H1 (cell line): ENCODE measurements around the gene MKLN1. TPM values are rescaled to one million over a fixed set of nuclear protein-coding genes. Genes with fewer than 3 reads are reported as not detected.

Experiments
- CTCF ChIA-PET: fragments of 300-600 bp; sonication (Branson Sonifier 250); formaldehyde crosslinking; loops from one replicate; lab custom pipeline; 2021; ENCODE audit not compliant: partially characterized antibody; lab: Charles Lee
- POLR2A ChIA-PET: fragments of 300-600 bp; sonication (Branson Sonifier 250); formaldehyde crosslinking; loops from one replicate; lab custom pipeline; 2021; ENCODE audit warnings: inconsistent platforms; ENCODE audit not compliant: partially characterized antibody; lab: Charles Lee
- DNase-seq, 2 experiments: peaks; one replicate each; pipeline versions ENCODE4 v3.0.0 to v3.0.0-alpha.2; 2010 to 2022; ENCODE audit warnings: low spot score in 2 of 2, low read depth in 1 of 2, mixed read lengths in 1 of 2
- FAIRE-seq: peaks from 2 replicates; lab custom pipeline; 2011; peaks lifted over from hg19 to GRCh38; lab: Jason Lieb, UNC
- H2AFZ ChIP-seq: 2 replicates; pipeline ENCODE4 v1.8.1; 2012; ENCODE audit warnings: low read length, inconsistent platforms
- H2AK5ac ChIP-seq: 2 replicates; pipeline ENCODE4 v1.6.1; 2013; ENCODE audit warnings: low read depth, low read length
- H2BK120ac ChIP-seq: replicated peaks from 2 replicates; pipeline ENCODE3; 2013; ENCODE audit warnings: low read depth, low read length, inconsistent platforms
- H2BK12ac ChIP-seq: 2 replicates; pipeline ENCODE4 v1.6.1; 2013; ENCODE audit warnings: low read depth, low read length
- H2BK15ac ChIP-seq: 2 replicates; pipeline ENCODE4 v1.6.1; 2013; ENCODE audit warnings: low read length
- H2BK20ac ChIP-seq: 2 replicates; pipeline ENCODE4 v1.6.1; 2013; ENCODE audit warnings: low read length
- H2BK5ac ChIP-seq: 2 replicates; pipeline ENCODE4 v1.6.1; 2013; ENCODE audit warnings: low read depth, low read length
- H3K14ac ChIP-seq: 2 replicates; pipeline ENCODE4 v1.6.1; 2013; ENCODE audit warnings: inconsistent platforms; ENCODE audit not compliant: insufficient read length
- H3K18ac ChIP-seq: 2 replicates; pipeline ENCODE4 v1.6.1; 2013; ENCODE audit warnings: low read length; ENCODE audit errors: extremely low read depth
- H3K23ac ChIP-seq: 2 replicates; pipeline ENCODE4 v1.6.1; 2013; ENCODE audit warnings: inconsistent platforms; ENCODE audit not compliant: insufficient read length
- H3K23me2 ChIP-seq: 2 replicates; pipeline ENCODE4 v1.6.1; 2013; ENCODE audit warnings: low read depth, low read length
- H3K27ac ChIP-seq: 2 replicates; pipeline ENCODE4 v1.6.1; 2011; ENCODE audit warnings: low read depth, low read length, inconsistent platforms
- H3K27me3 ChIP-seq, 4 experiments: replicated peaks in 1 of 4; 1 replicate in 1 of 4; 2 replicates in 3 of 4; pipeline versions ENCODE4 v1.6.1 to v1.8.1; 2011 to 2013; ENCODE audit warnings: low read length in 3 of 4, mild to moderate bottlenecking in 3 of 4, inconsistent platforms in 2 of 4, mixed read lengths in 2 of 4, moderate library complexity in 1 of 4; ENCODE audit not compliant: control insufficient read depth in 3 of 4, insufficient read depth in 3 of 4; ENCODE audit errors: extremely low read depth in 1 of 4
- H3K36me3 ChIP-seq, 4 experiments: 2 replicates each; pipeline versions ENCODE4 v1.6.1 to v1.8.1; 2011 to 2013; ENCODE audit warnings: mild to moderate bottlenecking in 4 of 4, low read length in 3 of 4, moderate library complexity in 2 of 4, control low read depth in 1 of 4, inconsistent platforms in 1 of 4; ENCODE audit not compliant: insufficient read depth in 4 of 4, control insufficient read depth in 2 of 4
- H3K4ac ChIP-seq: replicated peaks from 2 replicates; pipeline ENCODE3; 2013; ENCODE audit warnings: low read length, low read depth, mixed read lengths, inconsistent platforms; ENCODE audit not compliant: insufficient read length
- H3K4me1 ChIP-seq, 4 experiments: replicated peaks in 1 of 4; 1 replicate in 1 of 4; 2 replicates in 3 of 4; pipeline versions ENCODE4 v1.6.1 to v1.8.1; 2011 to 2013; ENCODE audit warnings: low read length in 3 of 4, inconsistent platforms in 2 of 4, mixed read lengths in 1 of 4; ENCODE audit not compliant: insufficient read depth in 4 of 4, control insufficient read depth in 3 of 4
- H3K4me2 ChIP-seq, 2 experiments: 2 replicates each; pipeline versions ENCODE4 v1.6.1 to v1.8.1; 2011 to 2013; ENCODE audit warnings: low read depth in 2 of 2, low read length in 2 of 2, control low read depth in 1 of 2, inconsistent platforms in 1 of 2, mild to moderate bottlenecking in 1 of 2; ENCODE audit not compliant: insufficient read depth in 1 of 2
- H3K4me3 ChIP-seq, 4 experiments: fragments of 200-600, 300-600 bp in 1 of 4; sonication (generic), shearing (Covaris generic), sonication (Bioruptor Twin) in 1 of 4; 2 replicates each; pipeline versions ENCODE4 v1.5.1 to v1.8.1; 2011 to 2016; ENCODE audit warnings: low read length in 4 of 4, low read depth in 3 of 4, control low read depth in 2 of 4, inconsistent platforms in 2 of 4, mild to moderate bottlenecking in 2 of 4, mixed read lengths in 1 of 4, moderate library complexity in 1 of 4; ENCODE audit not compliant: insufficient read depth in 2 of 4; ENCODE audit errors: extremely low read depth in 1 of 4
- H3K56ac ChIP-seq: replicated peaks from 2 replicates; pipeline ENCODE3; 2013; ENCODE audit warnings: low read depth, mild to moderate bottlenecking, mixed read lengths, low read length, inconsistent platforms; ENCODE audit not compliant: insufficient read length
- H3K79me1 ChIP-seq: 2 replicates; pipeline ENCODE4 v1.6.1; 2013; ENCODE audit warnings: low read depth, low read length, control low read depth
- H3K79me2 ChIP-seq, 2 experiments: 2 replicates each; pipeline versions ENCODE4 v1.6.1 to v1.8.1; 2012 to 2013; ENCODE audit warnings: low read length in 2 of 2, mild to moderate bottlenecking in 2 of 2, inconsistent platforms in 1 of 2; ENCODE audit not compliant: insufficient read depth in 2 of 2, control insufficient read depth in 1 of 2
- H3K9ac ChIP-seq, 4 experiments: replicated peaks in 1 of 4; 1 replicate in 1 of 4; 2 replicates in 3 of 4; pipeline versions ENCODE4 v1.6.1 to v1.8.1; 2011 to 2013; ENCODE audit warnings: low read depth in 3 of 4, low read length in 3 of 4, control low read depth in 2 of 4, mild to moderate bottlenecking in 2 of 4, moderate library complexity in 2 of 4, inconsistent platforms in 1 of 4; ENCODE audit errors: extremely low read depth in 1 of 4
- H3K9me3 ChIP-seq, 2 experiments: 2 replicates each; pipeline versions ENCODE4 v1.6.1 to v1.8.1; 2012 to 2013; ENCODE audit warnings: mild to moderate bottlenecking in 2 of 2, moderate library complexity in 2 of 2, control low read depth in 1 of 2, inconsistent platforms in 1 of 2, low read depth in 1 of 2, low read length in 1 of 2, mixed read lengths in 1 of 2; ENCODE audit not compliant: insufficient read depth in 2 of 2
- H4K20me1 ChIP-seq, 2 experiments: replicated peaks in 1 of 2; 2 replicates each; pipeline versions ENCODE3 to v1.8.1; 2011 to 2013; ENCODE audit warnings: inconsistent platforms in 2 of 2, low read length in 2 of 2, mild to moderate bottlenecking in 1 of 2; ENCODE audit not compliant: insufficient read depth in 2 of 2, control insufficient read depth in 1 of 2
- H4K5ac ChIP-seq: 2 replicates; pipeline ENCODE4 v1.6.1; 2013; ENCODE audit warnings: low read length, low read depth, mixed read lengths, inconsistent platforms; ENCODE audit not compliant: insufficient read length
- H4K8ac ChIP-seq: 2 replicates; pipeline ENCODE4 v1.8.0; 2013; ENCODE audit warnings: mild to moderate bottlenecking, moderate library complexity, low read length, inconsistent platforms; ENCODE audit not compliant: insufficient read depth; ENCODE audit errors: extremely low read depth
- H4K91ac ChIP-seq: replicated peaks from 2 replicates; pipeline ENCODE3; 2013; ENCODE audit warnings: low read length, mixed read lengths, inconsistent platforms; ENCODE audit not compliant: insufficient read length
- ATF3 ChIP-seq: IDR thresholded peaks from 2 replicates; pipeline ENCODE4 v1.6.1; 2011; ENCODE audit warnings: low read depth, mild to moderate bottlenecking, low read length; ENCODE audit not compliant: insufficient read depth
- CTCF ChIP-seq, 3 experiments: IDR thresholded peaks; 1 replicate in 2 of 3; 2 replicates in 1 of 3; pipeline versions ENCODE4 v1.5.1 to v1.6.1; 2011; ENCODE audit warnings: low read length in 3 of 3, mild to moderate bottlenecking in 3 of 3, inconsistent platforms in 2 of 3, low read depth in 1 of 3, moderate library complexity in 1 of 3; ENCODE audit not compliant: insufficient read depth in 1 of 3; ENCODE audit errors: control extremely low read depth in 1 of 3
- GABPA ChIP-seq: IDR thresholded peaks from 2 replicates; pipeline ENCODE4 v1.6.1; 2011; ENCODE audit warnings: mild to moderate bottlenecking, low read length, moderate library complexity, borderline replicate concordance; ENCODE audit not compliant: insufficient read depth
- SRF ChIP-seq: IDR thresholded peaks from 2 replicates; pipeline ENCODE4 v1.6.1; 2011; ENCODE audit warnings: mild to moderate bottlenecking, low read depth, low read length, moderate library complexity
- TCF12 ChIP-seq: IDR thresholded peaks from 2 replicates; pipeline ENCODE4 v1.6.1; 2011; ENCODE audit warnings: low read depth, mild to moderate bottlenecking, low read length
- WGBS, 2 experiments: shearing (Covaris generic) in 1 of 2; methylation state at CpG; one replicate each; pipeline versions ENCODE4 v1.1.6 to v1.1.7; 2013 to 2015; ENCODE audit warnings: low lambda C conversion rate in 2 of 2, mixed read lengths in 2 of 2, inconsistent platforms in 1 of 2, low coverage in 1 of 2, missing lambda C conversion rate in 1 of 2; ENCODE audit not compliant: insufficient replicate concordance in 2 of 2, insufficient coverage in 1 of 2, insufficient read length in 1 of 2; ENCODE audit errors: extremely low coverage in 1 of 2, missing lambda C conversion rate in 1 of 2; 5-methylcytosine and 5-hydroxymethylcytosine counted together
- polyA plus RNA-seq, 7 experiments: library from polyadenylated mRNA; depleted of rRNA in 3 of 7; stranded (reverse) in 5 of 7; unstranded in 2 of 7; fragments of >200 nt in 5 of 7; fragments of 200-250 nt in 2 of 7; gene quantifications; 1 replicate in 5 of 7; 2 replicates in 1 of 7; 4 replicates in 1 of 7; pipeline versions ENCODE4 v1.2.1 to v1.2.3, GENCODE V29; 2011 to 2013; ENCODE audit warnings: missing spikeins in 2 of 7, mixed read lengths in 2 of 7
- total RNA-seq: library from RNA; stranded (reverse); fragmentation: NEBNext Ultra II Directional; extraction: Animal tissue kit (Norgen Biotek cat#: 25700); gene quantifications from 2 replicates; pipeline ENCODE4 v1.2.1, GENCODE V29; 2021

The MKLN1 gene
- total and polyA plus RNA-seq, 2 of the 8 experiments (the other 6 are each of a cell fraction or from before 2014, with no cell fraction given) = 22.3 to 50.9 TPM

DNA sequence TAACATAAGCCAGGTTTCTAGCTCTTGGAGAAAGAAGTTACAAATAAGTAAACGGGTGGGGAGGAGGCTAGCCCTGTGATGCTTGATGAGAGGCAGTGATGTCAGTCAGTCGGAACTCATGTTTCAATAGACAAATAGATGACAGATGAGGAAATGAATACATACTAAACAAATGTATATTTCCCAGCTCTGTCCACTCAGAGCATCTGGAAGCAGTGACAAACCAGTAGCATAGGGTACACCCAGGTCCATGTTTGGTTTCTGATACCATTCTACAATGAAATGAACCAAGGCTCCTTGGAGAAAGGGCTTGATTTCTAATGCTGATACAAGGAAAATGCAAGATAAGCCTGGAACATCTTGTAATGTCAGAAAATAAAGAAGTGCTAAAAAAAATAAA is 198.1 kb downstream of the MKLN1 start:
- H3K4me1 ChIP-seq = peaks cover 8 to 32% (median 20%) of the 10 kb centered on the region in 4 experiments
- no peak overlapping the region for H2BK15ac ChIP-seq
- FAIRE-seq (no peak), DNase-seq (no peak)
- no peak overlapping the region for H3K14ac ChIP-seq
- no peak overlapping the region for H4K5ac ChIP-seq
- no peak overlapping the region for H2BK120ac ChIP-seq
- peaks cover 36 to 51% of the 10 kb centered on the region in 2 experiments for H4K20me1 ChIP-seq
- H3K23ac ChIP-seq = no peak overlapping the region
- CTCF ChIA-PET = interaction anchor here (1.0 to 1.9 kb wide), 3 partner anchors 12 to 57 kb away, joined by 3 to 8 read pairs (median 4); no protein-coding TSS in a partner anchor
- peaks cover 30 to 99% of the 10 kb centered on the region in 2 experiments; a peak in 3 of 4 replicates for H3K79me2 ChIP-seq
- no peak overlapping the region for H4K8ac ChIP-seq
- no peak overlapping the region for H3K4ac ChIP-seq
- no peak overlapping the region for H2BK20ac ChIP-seq
- H2BK5ac ChIP-seq = no peak overlapping the region
- H3K9me3 ChIP-seq = no peaks in the 10 kb centered on the region
- no peaks in the 10 kb centered on the region for H3K27me3 ChIP-seq
- WGBS, 2 experiments = 96% methylated on average over 2 of the region's 2 CpGs; no CpG with 5 or more reads in 1 of the 2 experiments
- H2BK12ac ChIP-seq = no peak overlapping the region
- peaks cover 0 to 47% (median 6%) of the 10 kb centered on the region in 4 experiments; a peak in 4 of 8 replicates for H3K36me3 ChIP-seq
- H3K23me2 ChIP-seq = no peaks in the 10 kb centered on the region
- TF ChIP-seq CTCF (IDR thresholded peaks at IDR 0.05; ENCODE audit: control extremely low read depth in 1 of 3, insufficient read depth in 1 of 3, low read depth in 1 of 3, low read length in 3 of 3) (no peak), SRF (no peak), ATF3 (no peak), GABPA (no peak), TCF12 (no peak)
- H4K91ac ChIP-seq = no peak overlapping the region
- H3K4me2 ChIP-seq = no peak overlapping the region
- H3K4me3 ChIP-seq = no peak overlapping the region
- H3K27ac ChIP-seq = no peak overlapping the region
- peaks cover 9% of the 10 kb centered on the region for H3K79me1 ChIP-seq
- H3K9ac ChIP-seq = no peak overlapping the region
- no peak overlapping the region for H2AK5ac ChIP-seq
- no peak overlapping the region for H3K18ac ChIP-seq
- no peak overlapping the region for H3K56ac ChIP-seq
- POLR2A ChIA-PET = interaction anchor here (0.7 to 2.1 kb wide), 3 partner anchors 13 to 1022 kb away, joined by 3 to 8 read pairs (median 5); no protein-coding TSS in a partner anchor
- no peak overlapping the region for H2AFZ ChIP-seq
